CD4-positive, alpha-beta T cell (primary cell): Measurements from ENCODE around the gene CLBA1. TPM values are rescaled to one million over a fixed set of nuclear protein-coding genes. Genes with fewer than 3 reads are reported as not detected.

Experiments used
- ATAC-seq: fragments of 200-7000 bp; cut with Tn5 transposase; one replicate; pipeline ENCODE4 v1.10.0; 2022; ENCODE audit warnings: mild to moderate bottlenecking; ENCODE audit not compliant: poor library complexity
- CTCF ChIA-PET: fragments of 350-600 bp; sonication (Branson Sonifier 250); formaldehyde crosslinking; loops from one replicate; lab custom pipeline; 2021; ENCODE audit warnings: antibody characterized with exemption, inconsistent platforms; lab: Charles Lee
- POLR2A ChIA-PET: fragments of 350-600 bp; sonication (Branson Sonifier 250); formaldehyde crosslinking; loops from one replicate; lab custom pipeline; 2021; ENCODE audit warnings: antibody characterized with exemption, inconsistent platforms; lab: Charles Lee
- DNase-seq, 14 experiments: peaks; one replicate each; pipeline ENCODE4 v3.0.0-alpha.2; 2013 to 2020; ENCODE audit warnings: mixed read lengths in 2 of 14
- H3K27ac ChIP-seq, 2 donors: one replicate each; pipeline versions ENCODE4 v1.5.1 to v1.7.0; 2013; ENCODE audit warnings: low read length in 2 of 2, low read depth in 1 of 2, mild to moderate bottlenecking in 1 of 2
- H3K27me3 ChIP-seq, 2 experiments: 1 replicate in 1 of 2; 2 replicates in 1 of 2; pipeline versions ENCODE4 v1.6.1 to v1.7.0; 2013; ENCODE audit warnings: low read length in 2 of 2, control low read depth in 1 of 2, mild to moderate bottlenecking in 1 of 2, moderate library complexity in 1 of 2; ENCODE audit not compliant: insufficient read depth in 2 of 2, control insufficient read depth in 1 of 2
- H3K36me3 ChIP-seq: one replicate; pipeline ENCODE4 v1.6.1; 2013; ENCODE audit warnings: low read length, control low read depth; ENCODE audit not compliant: insufficient read depth
- H3K4me1 ChIP-seq: one replicate; pipeline ENCODE4 v1.6.1; 2013; ENCODE audit warnings: low read length, control low read depth; ENCODE audit not compliant: insufficient read depth
- H3K4me3 ChIP-seq: one replicate; pipeline ENCODE4 v1.5.1; 2013; ENCODE audit warnings: mild to moderate bottlenecking, low read length, moderate library complexity
- H3K9me3 ChIP-seq, 2 experiments: 1 replicate in 1 of 2; 2 replicates in 1 of 2; pipeline versions ENCODE4 v1.6.1 to v1.7.0; 2013; ENCODE audit warnings: low read length in 2 of 2, mild to moderate bottlenecking in 2 of 2, control low read depth in 1 of 2, moderate library complexity in 1 of 2; ENCODE audit not compliant: control insufficient read depth in 1 of 2, insufficient read depth in 1 of 2
- H3K27ac Mint-ChIP-seq: one replicate; pipeline ENCODE4 v1.8.0; 2020; ENCODE audit warnings: mixed read lengths
- H3K27me3 Mint-ChIP-seq: one replicate; pipeline ENCODE4 v1.8.0; 2021; ENCODE audit warnings: mixed read lengths
- H3K36me3 Mint-ChIP-seq: one replicate; pipeline ENCODE4 v1.8.0; 2021; ENCODE audit warnings: low read depth, mixed read lengths
- H3K4me1 Mint-ChIP-seq: one replicate; pipeline ENCODE4 v1.8.0; 2021; ENCODE audit warnings: low read depth, mixed read lengths
- H3K4me3 Mint-ChIP-seq: one replicate; pipeline ENCODE4 v1.8.0; 2020; ENCODE audit warnings: mild to moderate bottlenecking, mixed read lengths
- H3K9me3 Mint-ChIP-seq: one replicate; pipeline ENCODE4 v1.8.0; 2020; ENCODE audit warnings: mixed read lengths
- intact Hi-C, 2 experiments: fragments of 100-400 bp; cut with DNase I in 1 of 2; cut with micrococcal nuclease in 1 of 2; formaldehyde crosslinking; loops; one replicate each; pipeline versions ENCODE4 v1.15.1 to v1.9.0; 2023 to 2025; cut with DNase I, micrococcal nuclease
- total RNA-seq, 174 experiments: library from RNA in 2 of 174; stranded (reverse) in 2 of 174; gene quantifications; one replicate each; pipeline ENCODE4 v1.2.3 and lab custom pipeline; 2021 to 2026
- TF ChIP-seq, protein P1 (sequence below): fragments of 200-600 bp; IDR thresholded peaks from one replicate; pipeline ENCODE4 v1.8.0; 2022; ENCODE audit warnings: antibody characterized with exemption, mild to moderate bottlenecking

CLBA1 gene
- total RNA-seq, 2 experiments from 2014 or later = 1.7 to 1.8 TPM

DNA sequence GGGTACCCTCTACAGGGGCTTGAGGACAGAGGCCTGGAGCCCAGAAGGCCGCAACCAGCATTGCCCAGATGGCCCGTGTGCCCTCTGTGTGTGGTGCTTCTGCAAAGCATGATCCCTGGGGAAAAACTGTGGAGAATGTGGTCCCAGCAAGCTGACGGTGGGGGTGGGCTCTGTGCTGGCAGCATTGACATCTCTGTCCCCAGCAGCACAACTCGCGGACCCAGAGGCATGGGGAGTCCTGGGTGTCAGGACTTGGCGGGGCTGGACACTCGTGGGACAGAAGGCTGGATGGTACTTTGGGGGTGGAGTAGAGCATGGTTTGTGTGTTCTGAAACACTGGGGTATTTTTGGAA, 4.3 kb downstream of the CLBA1 start:
- Histone ChIP-seq H3K4me1 (peaks cover 13% of the 10 kb centered on the region), H3K27me3 (no peaks in the 10 kb centered on the region), H3K9me3 (no peaks in the 10 kb centered on the region), H3K36me3 (no peaks in the 10 kb centered on the region), H3K27ac (no peak overlapping the region), H3K4me3 (no peak overlapping the region)
- TF ChIP-seq, protein P1, sequence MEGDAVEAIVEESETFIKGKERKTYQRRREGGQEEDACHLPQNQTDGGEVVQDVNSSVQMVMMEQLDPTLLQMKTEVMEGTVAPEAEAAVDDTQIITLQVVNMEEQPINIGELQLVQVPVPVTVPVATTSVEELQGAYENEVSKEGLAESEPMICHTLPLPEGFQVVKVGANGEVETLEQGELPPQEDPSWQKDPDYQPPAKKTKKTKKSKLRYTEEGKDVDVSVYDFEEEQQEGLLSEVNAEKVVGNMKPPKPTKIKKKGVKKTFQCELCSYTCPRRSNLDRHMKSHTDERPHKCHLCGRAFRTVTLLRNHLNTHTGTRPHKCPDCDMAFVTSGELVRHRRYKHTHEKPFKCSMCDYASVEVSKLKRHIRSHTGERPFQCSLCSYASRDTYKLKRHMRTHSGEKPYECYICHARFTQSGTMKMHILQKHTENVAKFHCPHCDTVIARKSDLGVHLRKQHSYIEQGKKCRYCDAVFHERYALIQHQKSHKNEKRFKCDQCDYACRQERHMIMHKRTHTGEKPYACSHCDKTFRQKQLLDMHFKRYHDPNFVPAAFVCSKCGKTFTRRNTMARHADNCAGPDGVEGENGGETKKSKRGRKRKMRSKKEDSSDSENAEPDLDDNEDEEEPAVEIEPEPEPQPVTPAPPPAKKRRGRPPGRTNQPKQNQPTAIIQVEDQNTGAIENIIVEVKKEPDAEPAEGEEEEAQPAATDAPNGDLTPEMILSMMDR = no peak
- ChIA-PET POLR2A (no interaction called here), CTCF (no interaction called here)
- Mint-ChIP-seq H3K9me3 (no peaks in the 10 kb centered on the region), H3K36me3 (no peaks in the 10 kb centered on the region), H3K4me1 (no peaks in the 10 kb centered on the region), H3K27me3 (no peaks in the 10 kb centered on the region), H3K4me3 (no peak overlapping the region), H3K27ac (no peak overlapping the region)
- ATAC-seq (no peak), DNase-seq (no peak)
- intact Hi-C loops = no loop called here

DNA sequence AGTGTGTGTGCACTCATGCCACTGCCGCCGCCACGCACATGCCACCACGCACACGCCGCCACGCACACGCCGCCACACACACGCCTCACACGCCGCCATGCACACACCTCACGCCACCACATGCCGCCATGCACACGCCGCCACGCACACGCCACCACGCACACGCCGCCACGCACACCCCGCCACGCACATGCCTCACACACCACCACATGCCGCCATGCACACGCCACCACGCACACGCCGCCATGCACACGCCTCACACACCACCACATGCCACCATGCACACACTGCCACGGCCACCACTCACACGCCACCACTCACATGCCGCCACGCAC, 6.3 kb downstream of the CLBA1 start:
- Mint-ChIP-seq H3K27me3 (no peaks in the 10 kb centered on the region), H3K4me3 (no peak overlapping the region), H3K4me1 (no peaks in the 10 kb centered on the region), H3K9me3 (no peaks in the 10 kb centered on the region), H3K27ac (no peak overlapping the region), H3K36me3 (no peaks in the 10 kb centered on the region)
- Histone ChIP-seq H3K4me1 (no peaks in the 10 kb centered on the region), H3K4me3 (no peak overlapping the region), H3K9me3 (no peaks in the 10 kb centered on the region), H3K27ac (no peak overlapping the region), H3K36me3 (no peaks in the 10 kb centered on the region), H3K27me3 (no peaks in the 10 kb centered on the region)
- ATAC-seq (no peak), DNase-seq (no peak)
- intact Hi-C loops = no loop called here
- CTCF ChIA-PET = no interaction called here
- POLR2A ChIA-PET = no interaction called here
- TF ChIP-seq, protein P1 = no peak

DNA sequence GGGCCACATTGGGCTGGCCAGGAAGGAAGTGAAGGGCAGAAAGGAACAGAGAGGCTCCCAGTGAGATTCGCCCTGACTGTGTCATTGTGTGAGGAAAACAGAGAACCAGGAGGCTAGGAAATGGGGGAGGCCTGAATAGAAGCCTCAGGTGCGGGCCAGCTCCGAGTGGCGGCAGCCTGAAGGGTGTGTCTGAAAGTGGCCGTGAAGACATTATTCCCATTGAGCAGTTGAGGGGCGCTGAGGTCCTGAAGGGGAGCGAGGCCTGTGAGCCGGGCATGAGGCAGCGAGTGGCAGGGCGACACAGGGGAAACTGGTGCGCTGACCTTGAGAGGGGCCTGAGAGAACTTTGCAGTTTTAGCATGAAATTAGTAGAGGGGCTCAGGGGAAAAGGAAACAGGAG, 6.9 kb downstream of the CLBA1 start:
- H3K36me3 Mint-ChIP-seq = no peaks in the 10 kb centered on the region
- no peaks in the 10 kb centered on the region for H3K27me3 Mint-ChIP-seq
- DNase-seq (no peak), ATAC-seq (no peak)
- Histone ChIP-seq H3K36me3 (no peaks in the 10 kb centered on the region), H3K27ac (no peak overlapping the region), H3K4me1 (no peaks in the 10 kb centered on the region), H3K9me3 (no peaks in the 10 kb centered on the region), H3K4me3 (no peak overlapping the region), H3K27me3 (no peaks in the 10 kb centered on the region)
- ChIA-PET POLR2A (no interaction called here), CTCF (no interaction called here)
- TF ChIP-seq, protein P1 = no peak
- no peaks in the 10 kb centered on the region for H3K9me3 Mint-ChIP-seq
- no peak overlapping the region for H3K27ac Mint-ChIP-seq
- intact Hi-C loops = no loop called here
- peak overlapping the region; percentile 25 for H3K4me3 Mint-ChIP-seq
- H3K4me1 Mint-ChIP-seq = no peaks in the 10 kb centered on the region
